HUES48 (cell line): ENCODE data around the gene ADAMTS19.
"Not testable (repeated sequence)": the region's sequence is repeated elsewhere in the genome, so short reads cannot be mapped to it uniquely, and the experiment has no call there.

ENCODE experiments used
- H3K27ac ChIP-seq: one replicate; pipeline ENCODE4 v1.7.0; 2013; ENCODE audit warnings: low read depth, low read length, inconsistent platforms
- H3K27me3 ChIP-seq: 2 replicates; pipeline ENCODE4 v1.6.1; 2013; ENCODE audit warnings: mild to moderate bottlenecking, low read length; ENCODE audit not compliant: control insufficient read depth, insufficient read depth
- H3K36me3 ChIP-seq: 2 replicates; pipeline ENCODE4 v1.6.1; 2013; ENCODE audit warnings: low read length; ENCODE audit not compliant: control insufficient read depth, insufficient read depth
- H3K4me1 ChIP-seq: 2 replicates; pipeline ENCODE4 v1.6.1; 2013; ENCODE audit warnings: mild to moderate bottlenecking, low read length; ENCODE audit not compliant: control insufficient read depth, insufficient read depth
- H3K4me3 ChIP-seq: 2 replicates; pipeline ENCODE4 v1.5.1; 2013; ENCODE audit warnings: mild to moderate bottlenecking, low read depth, low read length
- H3K9ac ChIP-seq: 2 replicates; pipeline ENCODE4 v1.6.1; 2013; ENCODE audit warnings: mild to moderate bottlenecking, low read depth, low read length, moderate library complexity
- H3K9me3 ChIP-seq: 2 replicates; pipeline ENCODE4 v1.6.1; 2013; ENCODE audit warnings: low read length; ENCODE audit not compliant: control insufficient read depth, insufficient read depth

ADAMTS19 gene

DNA sequence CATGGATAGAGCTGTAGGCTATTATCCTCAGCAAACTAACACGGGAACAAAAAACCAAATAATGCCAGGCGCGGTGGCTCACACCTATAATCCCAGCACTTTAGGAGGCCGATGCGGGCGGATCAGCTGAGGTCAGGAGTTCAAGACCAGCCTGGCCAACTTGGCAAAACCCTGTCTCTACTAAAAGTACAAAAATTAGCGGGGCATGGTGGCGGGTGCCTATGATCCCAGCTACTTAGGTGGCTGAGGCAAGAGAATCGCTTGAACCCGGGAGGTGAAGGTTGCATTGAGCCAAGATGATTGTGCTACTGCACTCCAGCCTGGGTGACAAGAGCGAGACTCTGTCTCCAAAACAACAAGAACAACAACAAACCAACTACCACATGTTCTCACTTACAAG lies 177.4 kb downstream of the ADAMTS19 start:
- H3K27ac ChIP-seq, result not testable (repeated sequence)

GRCh38 chr5:129639331-129639730 lies 179.2 kb downstream of the ADAMTS19 start:
- Histone ChIP-seq H3K27me3 (no peaks in the 10 kb centered on the region), H3K4me1 (no peaks in the 10 kb centered on the region), H3K27ac (no peak overlapping the region), H3K36me3 (0 out of 2 replicates have a peak, but pooled peaks cover 2% of the 10 kb centered on the region), H3K9me3 (no peaks in the 10 kb centered on the region), H3K4me3 (no peak overlapping the region), H3K9ac (no peak overlapping the region)

More for the DNA sequence above, 177.4 kb downstream of the ADAMTS19 start:
- H3K9me3 ChIP-seq, H3K9ac ChIP-seq, H3K4me3 ChIP-seq, H3K36me3 ChIP-seq, H3K4me1 ChIP-seq, H3K27me3 ChIP-seq: not testable (repeated sequence)

DNA sequence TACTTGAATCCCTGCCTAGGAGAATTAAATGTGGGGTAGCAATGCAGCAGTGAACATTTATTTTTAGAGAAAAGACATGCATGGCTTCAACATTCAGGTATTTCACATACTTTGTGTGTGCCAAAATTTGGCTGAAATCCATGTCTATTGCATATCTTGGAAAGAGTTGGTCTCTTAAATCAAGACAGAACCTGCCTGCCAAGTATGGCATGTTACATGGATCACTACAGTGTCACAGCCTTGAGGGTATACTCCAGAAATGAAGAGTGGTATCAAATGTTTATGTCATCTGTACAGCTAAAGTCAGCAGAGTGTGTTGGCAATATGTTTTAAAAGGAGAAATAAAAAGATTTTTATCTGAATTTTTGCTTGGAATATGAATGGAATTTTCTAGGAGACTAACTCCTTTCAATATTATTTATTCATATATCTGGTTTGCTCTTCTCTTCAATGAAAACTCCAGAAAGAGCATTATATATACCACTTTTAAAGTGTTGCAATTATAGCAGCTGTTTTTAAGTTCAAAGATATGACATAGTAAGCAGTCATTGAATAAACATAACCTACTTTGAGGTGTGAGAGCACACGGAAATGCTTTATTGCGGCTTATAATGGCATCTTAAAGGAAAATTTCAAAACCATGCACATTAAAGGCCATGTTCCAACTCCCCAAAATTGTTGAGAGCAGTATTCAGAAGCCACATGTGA lies 192.4 kb downstream of the ADAMTS19 start:
- no peaks in the 10 kb centered on the region for H3K27me3 ChIP-seq
- no peak overlapping the region for H3K27ac ChIP-seq
- peaks cover 13% of the 10 kb centered on the region for H3K4me1 ChIP-seq
- H3K36me3 ChIP-seq, result peaks cover 54% of the 10 kb centered on the region
- H3K9ac ChIP-seq, result no peak overlapping the region
- no peaks in the 10 kb centered on the region for H3K9me3 ChIP-seq
- no peak overlapping the region for H3K4me3 ChIP-seq

DNA sequence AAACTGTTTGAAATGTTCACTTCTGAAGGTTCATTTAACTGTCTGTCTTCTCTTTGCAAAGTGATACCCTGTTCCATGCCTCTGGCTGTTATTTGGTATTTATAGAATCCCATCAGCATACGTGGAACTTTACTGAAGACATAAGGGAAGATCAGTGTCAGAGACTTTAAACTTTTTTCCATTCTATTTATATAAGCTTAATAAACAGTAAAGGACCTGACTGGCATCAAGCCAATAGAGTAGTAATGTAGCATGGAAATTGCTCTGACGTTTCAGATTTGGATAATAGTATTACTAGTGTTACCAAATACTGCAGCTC lies 192.9 kb downstream of the ADAMTS19 start:
- no peaks in the 10 kb centered on the region for H3K27me3 ChIP-seq

DNA sequence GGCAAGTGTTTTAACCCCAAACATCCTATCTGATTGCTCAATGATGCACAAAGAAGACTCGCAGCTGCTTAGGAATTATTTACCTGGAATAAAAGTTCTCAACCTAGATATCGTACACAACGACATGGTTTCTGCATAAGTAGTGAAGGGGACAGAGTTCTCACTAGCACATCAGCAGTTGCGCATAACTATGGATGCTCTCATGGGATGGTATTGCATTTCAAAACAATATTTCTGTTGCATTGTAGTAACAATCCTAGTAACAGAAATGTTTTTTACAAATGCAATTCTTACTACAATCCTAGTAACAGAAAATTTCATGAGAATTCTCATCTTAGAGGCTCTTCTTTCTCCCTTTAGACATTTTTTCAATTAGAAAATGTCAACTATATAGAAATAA lies 193.3 kb downstream of the ADAMTS19 start:
- Histone ChIP-seq H3K9me3 (no peaks in the 10 kb centered on the region), H3K4me1 (peaks cover 13% of the 10 kb centered on the region), H3K27me3 (no peaks in the 10 kb centered on the region), H3K36me3 (peaks cover 54% of the 10 kb centered on the region), H3K4me3 (no peak overlapping the region), H3K9ac (no peak overlapping the region), H3K27ac (no peak overlapping the region)

More for the DNA sequence above, 192.9 kb downstream of the ADAMTS19 start:
- Histone ChIP-seq H3K36me3 (peaks cover 54% of the 10 kb centered on the region), H3K4me3 (no peak overlapping the region), H3K4me1 (peaks cover 13% of the 10 kb centered on the region), H3K27ac (no peak overlapping the region), H3K9me3 (no peaks in the 10 kb centered on the region), H3K9ac (no peak overlapping the region)

DNA sequence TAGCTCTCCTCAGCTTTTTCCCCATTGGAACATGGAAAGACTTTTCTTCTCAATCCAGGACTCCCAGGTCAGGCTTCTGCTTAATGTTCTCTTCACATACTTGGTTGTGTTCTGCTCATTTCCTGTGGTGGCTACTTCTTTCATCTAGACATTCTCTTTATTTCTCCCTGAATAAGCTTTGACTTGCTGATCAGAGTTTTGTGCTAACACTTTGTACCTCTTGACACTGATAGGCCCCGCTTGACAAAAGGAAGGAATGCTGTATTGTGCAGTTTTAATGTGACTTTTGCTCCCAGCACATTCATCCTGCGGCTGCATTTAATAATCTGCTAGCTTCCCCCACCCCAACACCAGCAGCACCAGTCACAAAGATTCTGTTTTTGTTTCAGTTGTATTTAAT lies 196.9 kb downstream of the ADAMTS19 start:
- H3K9me3 ChIP-seq, result no peaks in the 10 kb centered on the region
- peaks cover 13% of the 10 kb centered on the region for H3K4me1 ChIP-seq
- H3K9ac ChIP-seq, result no peak overlapping the region
- H3K36me3 ChIP-seq, result peaks cover 40% of the 10 kb centered on the region
- H3K27me3 ChIP-seq, result no peaks in the 10 kb centered on the region
- H3K27ac ChIP-seq, result no peak overlapping the region
- H3K4me3 ChIP-seq, result peak overlapping the region; percentile 9; the same call in 1 of the 2 replicates

GRCh38 chr5:129658801-129659200 lies 198.7 kb downstream of the ADAMTS19 start:
- H3K27me3 ChIP-seq, result no peaks in the 10 kb centered on the region
- H3K9ac ChIP-seq, result no peak overlapping the region
- H3K4me1 ChIP-seq, result peaks cover 13% of the 10 kb centered on the region
- H3K4me3 ChIP-seq, result no peak overlapping the region
- no peak overlapping the region for H3K27ac ChIP-seq
- H3K9me3 ChIP-seq, result no peaks in the 10 kb centered on the region
- H3K36me3 ChIP-seq, result peaks cover 34% of the 10 kb centered on the region

GRCh38 chr5:129661366-129662035 lies 201.4 kb downstream of the ADAMTS19 start:
- H3K4me3 ChIP-seq, result no peak overlapping the region
- H3K4me1 ChIP-seq, result peaks cover 9% of the 10 kb centered on the region
- H3K27me3 ChIP-seq, result no peaks in the 10 kb centered on the region
- H3K9ac ChIP-seq, result no peak overlapping the region
- H3K27ac ChIP-seq, result no peak overlapping the region
- H3K36me3 ChIP-seq, result peaks cover 28% of the 10 kb centered on the region
- H3K9me3 ChIP-seq, result no peaks in the 10 kb centered on the region

- Histone ChIP-seq H3K36me3 (peaks cover 30% of the 10 kb centered on the region), H3K4me3 (no peak overlapping the region)
Observed at GRCh38 chr5:129664336-129664937, 204.3 kb downstream of the ADAMTS19 start.

DNA sequence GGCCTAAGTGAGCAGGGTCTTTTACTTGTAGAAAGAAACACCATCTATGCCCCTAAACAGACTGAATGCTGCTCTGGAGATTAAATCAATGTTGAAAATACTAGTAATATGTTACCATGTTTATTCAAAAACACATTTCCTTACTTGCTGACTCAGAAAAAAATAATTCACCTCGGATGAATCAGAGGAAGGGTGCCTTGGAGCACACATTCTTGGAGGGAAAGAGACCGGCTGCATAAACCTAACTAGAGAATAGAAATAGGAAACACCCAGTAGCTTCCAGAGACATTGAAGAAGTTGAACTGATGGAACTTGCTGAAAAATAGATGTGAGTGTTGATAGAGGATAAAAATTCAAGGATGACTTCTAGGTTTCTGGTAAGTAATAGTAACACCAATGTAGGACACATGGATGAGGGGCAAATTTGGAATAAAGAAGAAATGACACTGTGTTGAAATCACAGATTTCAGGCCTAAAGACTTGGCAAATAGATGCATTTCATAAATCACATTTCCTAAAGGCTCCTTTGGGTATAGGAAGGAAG lies 210.9 kb downstream of the ADAMTS19 start:
- Histone ChIP-seq H3K27ac (no peak overlapping the region), H3K4me3 (no peak overlapping the region), H3K36me3 (peaks cover 21% of the 10 kb centered on the region; the same call in 1 of the 2 replicates), H3K9me3 (no peaks in the 10 kb centered on the region), H3K9ac (no peak overlapping the region), H3K4me1 (peaks cover 11% of the 10 kb centered on the region; the same call in 1 of the 2 replicates), H3K27me3 (no peaks in the 10 kb centered on the region)

More at GRCh38 chr5:129664336-129664937, 204.3 kb downstream of the ADAMTS19 start:
- peaks cover 5% of the 10 kb centered on the region; the same call in 1 of the 2 replicates for H3K4me1 ChIP-seq
- H3K9ac ChIP-seq, result no peak overlapping the region
- no peak overlapping the region for H3K27ac ChIP-seq
- H3K27me3 ChIP-seq, result no peaks in the 10 kb centered on the region
- H3K9me3 ChIP-seq, result no peaks in the 10 kb centered on the region

DNA sequence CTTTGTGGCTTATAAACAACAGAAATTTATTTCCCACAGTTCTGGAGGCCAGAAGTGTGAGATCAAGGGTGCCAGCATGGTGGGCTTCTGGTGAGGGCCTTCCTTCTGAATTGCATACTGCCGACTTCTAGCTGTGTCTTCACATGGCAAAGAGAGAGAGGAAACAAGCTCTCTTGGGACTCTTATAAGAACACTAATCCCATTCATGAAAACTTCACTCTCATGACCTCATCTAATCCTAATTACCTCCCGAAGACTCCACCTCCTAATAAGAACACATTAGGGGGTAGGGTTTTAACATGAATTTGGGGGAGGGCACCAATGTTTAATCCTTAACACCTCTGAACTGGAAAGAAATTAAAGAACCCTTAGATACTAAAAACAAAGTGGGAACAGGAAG lies 211.9 kb downstream of the ADAMTS19 start:
- Histone ChIP-seq H3K9me3 (no peaks in the 10 kb centered on the region), H3K27me3 (no peaks in the 10 kb centered on the region), H3K27ac (peak overlapping the region; percentile 61), H3K4me3 (no peak overlapping the region), H3K4me1 (peaks cover 11% of the 10 kb centered on the region; the same call in 1 of the 2 replicates), H3K36me3 (peaks cover 12% of the 10 kb centered on the region; the same call in 1 of the 2 replicates), H3K9ac (no peak overlapping the region)
